MCF 10A (cell line): ENCODE results near the gene TTLL5. TPM values are rescaled to one million over a fixed set of nuclear protein-coding genes. Genes with fewer than 3 reads are reported as not detected.

Source experiments
- BruUV-seq: library from RNA; stranded (reverse); fragments of 400-500 nt; replicated peaks from 2 replicates; lab custom pipeline; 2021; lab: Mats Ljungman, UMichigan
- CTCF ChIA-PET: fragments of 300-600 bp; sonication (Branson Sonifier 250); formaldehyde crosslinking; extraction: SDS; loops from one replicate; lab custom pipeline; 2021; ENCODE audit warnings: antibody characterized with exemption, inconsistent platforms; lab: Yijun Ruan, JAX
- POLR2A ChIA-PET: fragments of 300-600, 350-650 bp; sonication (Branson Sonifier 250); formaldehyde crosslinking; extraction: SDS; loops from one replicate; lab custom pipeline; 2020; ENCODE audit warnings: antibody characterized with exemption, inconsistent platforms; lab: Yijun Ruan, JAX
- DNase-seq: peaks from one replicate; pipeline ENCODE4 v3.0.0-alpha.2; 2018; ENCODE audit not compliant: unreplicated experiment
- H3K27ac Mint-ChIP-seq: one replicate; pipeline ENCODE4 v1.8.0; 2022; ENCODE audit warnings: mild to moderate bottlenecking, low read depth, mixed read lengths; ENCODE audit not compliant: unreplicated experiment
- H3K27me3 Mint-ChIP-seq: one replicate; pipeline ENCODE4 v1.8.0; 2022; ENCODE audit warnings: mixed read lengths; ENCODE audit not compliant: insufficient read depth, unreplicated experiment
- H3K36me3 Mint-ChIP-seq: one replicate; pipeline ENCODE4 v1.8.0; 2022; ENCODE audit warnings: mild to moderate bottlenecking, moderate library complexity, mixed read lengths; ENCODE audit not compliant: insufficient read depth, unreplicated experiment
- H3K4me1 Mint-ChIP-seq: one replicate; pipeline ENCODE4 v1.8.0; 2022; ENCODE audit warnings: mixed read lengths; ENCODE audit not compliant: insufficient read depth, unreplicated experiment
- H3K4me3 Mint-ChIP-seq: one replicate; pipeline ENCODE4 v1.8.0; 2022; ENCODE audit warnings: mild to moderate bottlenecking, moderate library complexity, mixed read lengths; ENCODE audit not compliant: unreplicated experiment
- H3K9me3 Mint-ChIP-seq: one replicate; pipeline ENCODE4 v1.8.0; 2022; ENCODE audit warnings: mixed read lengths; ENCODE audit not compliant: unreplicated experiment
- CTCF ChIP-seq: fragments of 200-600 bp; IDR thresholded peaks from one replicate; pipeline ENCODE4 v1.8.0; 2022; ENCODE audit warnings: antibody characterized with exemption, mild to moderate bottlenecking; ENCODE audit not compliant: unreplicated experiment
- intact Hi-C: fragments of 100-400 bp; cut with micrococcal nuclease; formaldehyde crosslinking; loops from 2 replicates; pipeline ENCODE4 v1.14.1; 2022
- total RNA-seq: library from RNA; stranded (reverse); gene quantifications from 2 replicates; pipeline ENCODE4 v1.2.3, GENCODE V29; 2022

Gene TTLL5
- total RNA-seq, 1 experiment from 2014 or later: 31.7 TPM

- no TSS peak for BruUV-seq
- CTCF ChIA-PET: no interaction called here
Observed at GRCh38 chr14:75847584-75847983, 186.5 kb downstream of the TTLL5 start.

GRCh38 chr14:75848167-75848913 is 187.3 kb downstream of the TTLL5 start:
- intact Hi-C loops: no loop called here
- DNase-seq: no peak
- POLR2A ChIA-PET: interaction anchor here (0.7 to 1.0 kb wide), 2 partner anchors 10 to 15 kb away, joined by 3 read pairs; no protein-coding TSS in a partner anchor
- no peaks in the 10 kb centered on the region for H3K9me3 Mint-ChIP-seq
- H3K27ac Mint-ChIP-seq: no peak overlapping the region
- H3K4me3 Mint-ChIP-seq: no peak overlapping the region
- no peaks in the 10 kb centered on the region for H3K4me1 Mint-ChIP-seq
- no peaks in the 10 kb centered on the region for H3K27me3 Mint-ChIP-seq
- BruUV-seq: no TSS peak
- no peak for TF ChIP-seq CTCF
- CTCF ChIA-PET: interaction anchor here (0.6 kb wide), 1 partner anchor 187 kb away, joined by 3 read pairs; the partner anchor contains the start of gene TTLL5
- H3K36me3 Mint-ChIP-seq: no peaks in the 10 kb centered on the region

More at GRCh38 chr14:75847584-75847983, 186.5 kb downstream of the TTLL5 start:
- H3K36me3 Mint-ChIP-seq: no peaks in the 10 kb centered on the region
- H3K27ac Mint-ChIP-seq: no peak overlapping the region
- H3K4me1 Mint-ChIP-seq: peaks cover 4% of the 10 kb centered on the region
- no peaks in the 10 kb centered on the region for H3K9me3 Mint-ChIP-seq
- TF ChIP-seq CTCF: no peak
- no peaks in the 10 kb centered on the region for H3K27me3 Mint-ChIP-seq
- intact Hi-C loops: no loop called here
- POLR2A ChIA-PET: no interaction called here
- no peak overlapping the region for H3K4me3 Mint-ChIP-seq
- DNase-seq: no peak

GRCh38 chr14:75849300-75849895 is 188.4 kb downstream of the TTLL5 start:
- no peak for DNase-seq
- no peak overlapping the region for H3K4me3 Mint-ChIP-seq
- intact Hi-C loops: no loop called here
- no peaks in the 10 kb centered on the region for H3K27me3 Mint-ChIP-seq
- H3K4me1 Mint-ChIP-seq: no peaks in the 10 kb centered on the region
- CTCF ChIA-PET: no interaction called here
- TF ChIP-seq CTCF: no peak
- no peaks in the 10 kb centered on the region for H3K9me3 Mint-ChIP-seq
- H3K36me3 Mint-ChIP-seq: no peaks in the 10 kb centered on the region
- no TSS peak for BruUV-seq
- H3K27ac Mint-ChIP-seq: no peak overlapping the region
- POLR2A ChIA-PET: interaction anchor here (0.6 to 1.0 kb wide), 3 partner anchors 9 to 1912 kb away, joined by 3 read pairs; no protein-coding TSS in a partner anchor

- BruUV-seq: no TSS peak
- Mint-ChIP-seq H3K27ac (no peak overlapping the region), H3K27me3 (no peaks in the 10 kb centered on the region), H3K4me1 (no peaks in the 10 kb centered on the region), H3K36me3 (peaks cover 8% of the 10 kb centered on the region), H3K4me3 (no peak overlapping the region), H3K9me3 (no peaks in the 10 kb centered on the region)
- CTCF ChIA-PET: interaction anchor here (0.8 to 1.4 kb wide), 2 partner anchors 57 to 142 kb away, joined by 4 read pairs; no protein-coding TSS in a partner anchor
- POLR2A ChIA-PET: interaction anchor here (0.8 kb wide), 1 partner anchor 9 kb away, joined by 3 read pairs; no protein-coding TSS in a partner anchor
- DNase-seq: no peak
- no peak for TF ChIP-seq CTCF
- intact Hi-C loops: no loop called here
Observed at GRCh38 chr14:75851574-75851866, 190.5 kb downstream of the TTLL5 start.
